ENCODE data around the gene ALDH1A2.
"Not testable (repeated sequence)": the region's sequence is repeated elsewhere in the genome, so short reads cannot be mapped to it uniquely, and the experiment has no call there.

The ALDH1A2 gene

DNA sequence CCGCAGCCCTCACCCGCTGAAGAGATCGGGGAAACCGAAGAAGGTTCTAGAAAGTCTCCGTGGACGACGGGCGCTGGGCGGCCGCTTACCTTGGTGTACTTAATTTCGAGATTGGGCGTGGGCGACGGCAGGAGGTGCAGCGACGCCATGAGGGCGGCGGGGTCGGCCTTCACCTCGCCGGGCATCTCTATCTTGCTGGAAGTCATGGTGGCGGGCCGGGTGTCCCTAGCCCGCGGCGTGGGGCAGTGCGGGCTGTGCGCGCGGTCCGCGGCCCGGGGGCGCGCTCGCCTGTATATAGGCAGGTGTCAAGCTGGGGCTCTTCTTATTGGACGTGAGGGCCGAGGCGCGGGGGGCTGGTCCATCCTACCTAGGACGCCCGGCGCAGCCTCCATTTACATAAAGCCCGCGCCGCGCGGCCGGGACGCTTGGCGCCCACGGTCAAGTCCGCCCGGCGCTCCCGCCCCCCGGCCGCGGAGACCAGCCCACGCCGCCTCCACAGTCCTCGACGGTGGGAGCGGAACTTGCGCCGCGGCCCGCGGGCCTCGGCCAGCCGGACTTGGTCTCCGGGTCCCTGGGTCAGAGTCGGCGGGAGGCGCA is at the start of gene ALDH1A2:
Gene ALDH1A2, minus strand, starts transcription at position 267 of the 597 bp plus-strand sequence. Its CDS starts 61 bp downstream, at position 206.
- DNase-seq: no peak

DNA sequence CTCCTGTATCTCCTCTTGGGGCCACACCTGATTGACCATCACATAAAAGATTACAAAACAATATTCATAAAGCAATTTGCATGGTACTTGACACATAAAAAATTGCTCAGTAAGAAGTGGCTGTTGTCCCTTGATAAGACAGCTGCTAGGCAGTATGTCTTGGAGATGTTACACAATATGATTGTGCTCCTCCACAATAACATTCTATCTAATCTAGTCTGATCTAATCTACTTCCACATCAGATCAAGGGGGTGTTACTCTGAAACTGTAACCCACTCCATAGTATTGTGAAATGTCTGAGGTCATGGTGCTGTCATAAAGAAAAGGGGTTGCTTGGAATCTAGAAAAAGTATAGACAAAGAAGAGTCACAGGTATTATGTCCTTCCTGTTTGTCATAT is 49.3 kb upstream of the ALDH1A2 start:
- DNase-seq: no peak

DNA sequence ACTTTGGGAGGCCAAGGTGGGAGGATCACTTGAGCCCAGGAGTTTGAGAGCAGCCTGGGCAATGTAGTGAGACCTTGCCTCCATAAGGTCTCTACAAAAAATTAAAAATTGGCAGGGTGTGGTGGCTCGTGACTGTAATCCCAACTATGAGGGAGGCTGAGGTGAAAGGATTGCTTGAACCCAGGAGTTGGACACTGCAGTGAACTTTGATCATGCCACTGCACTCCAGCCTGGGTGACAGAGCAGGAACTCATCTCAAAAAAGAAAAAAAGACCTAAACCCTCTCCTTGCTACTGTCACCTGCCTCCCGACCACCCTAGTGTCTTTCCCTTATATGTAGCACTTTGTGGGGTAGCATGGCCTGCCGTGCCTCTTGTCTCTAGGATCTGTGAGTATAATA is 48.9 kb upstream of the ALDH1A2 start:
- no peak for DNase-seq

DNA sequence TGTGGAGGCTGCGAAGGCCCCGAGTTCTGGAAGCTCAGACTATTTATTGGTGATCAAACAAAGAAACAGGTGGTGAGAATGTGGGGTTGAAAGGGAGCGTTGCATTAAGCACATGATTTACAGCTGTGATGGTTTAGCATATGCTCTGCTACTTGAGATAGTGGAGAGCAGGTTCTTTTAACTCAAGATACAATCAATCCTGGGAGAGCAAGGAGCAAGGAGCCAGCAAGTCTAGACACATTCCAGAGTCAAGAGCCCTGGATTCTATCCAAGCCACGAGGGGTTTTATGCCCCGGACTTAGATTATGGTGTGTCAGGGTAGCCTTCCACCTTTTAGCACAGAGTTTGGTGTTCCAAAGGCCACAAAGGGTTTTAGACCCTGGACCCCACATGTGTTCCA is 47.8 kb upstream of the ALDH1A2 start:
- not testable (repeated sequence) for DNase-seq

DNA sequence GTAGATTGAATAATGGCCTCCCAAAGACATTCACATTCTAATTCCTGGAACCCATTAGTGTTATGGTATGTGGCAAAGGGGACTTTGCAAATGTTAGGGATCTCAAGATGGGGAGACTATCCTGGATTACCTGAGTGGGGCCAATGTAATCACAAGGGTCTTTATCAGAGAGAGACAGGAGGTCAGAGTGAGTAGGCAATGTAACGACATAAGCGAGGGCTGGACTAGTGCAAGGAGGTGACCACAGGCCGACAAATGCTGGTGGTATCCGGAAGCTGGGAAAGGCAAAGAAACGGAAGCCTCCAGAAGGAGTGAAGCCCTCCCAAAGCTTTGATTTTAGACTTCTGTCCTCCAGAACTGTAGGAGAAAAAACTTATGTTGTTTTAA is 46.2 kb upstream of the ALDH1A2 start:
- DNase-seq: no peak

DNA sequence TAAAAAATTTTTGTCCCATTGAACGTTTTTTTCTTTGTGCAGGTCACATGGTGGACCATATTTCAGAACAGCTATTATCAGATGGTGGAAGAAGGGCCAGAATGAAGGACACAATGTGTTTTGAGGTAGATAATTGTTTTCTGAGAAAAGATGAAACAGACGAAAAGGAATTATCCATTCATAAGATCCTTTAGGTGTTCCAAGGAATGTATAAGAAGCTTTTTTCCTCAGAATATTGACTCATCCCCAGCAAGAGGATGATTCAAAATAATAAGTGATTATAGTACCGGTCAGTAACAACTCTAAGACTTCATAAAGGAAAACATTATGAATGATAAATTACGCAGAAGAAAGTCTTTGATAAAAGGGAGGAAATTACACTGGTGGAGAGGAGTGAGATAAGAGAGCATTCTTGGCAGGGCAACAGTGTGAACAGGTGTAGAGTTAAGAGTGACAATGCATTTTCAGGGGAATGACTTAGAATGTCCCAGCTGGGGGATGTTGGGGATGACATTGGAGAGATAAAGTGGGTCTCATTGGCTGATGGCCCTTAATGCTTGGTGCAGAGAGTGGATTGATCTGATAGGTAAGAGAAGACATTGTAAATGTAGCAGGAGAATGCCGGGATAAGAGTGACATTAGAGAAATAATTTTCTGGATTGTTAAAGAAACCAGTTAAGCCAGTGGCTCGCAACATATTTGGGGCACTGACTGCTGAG is 45.6 kb upstream of the ALDH1A2 start:
- no peak for DNase-seq

DNA sequence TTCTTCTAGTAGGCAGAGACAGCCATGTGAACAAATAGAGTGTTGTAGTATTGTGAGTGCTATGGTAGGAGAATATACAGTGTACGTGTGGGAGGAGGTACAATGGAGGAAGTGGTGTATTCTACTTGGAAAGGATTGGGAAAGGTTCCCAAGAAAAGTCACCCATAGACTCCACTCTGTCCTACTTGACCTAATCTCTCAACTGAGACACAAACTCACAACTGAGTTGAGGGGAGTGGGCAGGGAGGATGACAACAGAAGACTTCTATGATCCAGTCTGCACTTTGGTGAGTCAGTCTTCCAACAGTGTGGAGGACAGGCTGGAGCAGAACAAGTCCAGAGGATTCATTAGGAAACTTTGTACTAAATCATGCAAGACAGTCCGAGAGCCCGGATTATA is 43.9 kb upstream of the ALDH1A2 start:
- DNase-seq: no peak

DNA sequence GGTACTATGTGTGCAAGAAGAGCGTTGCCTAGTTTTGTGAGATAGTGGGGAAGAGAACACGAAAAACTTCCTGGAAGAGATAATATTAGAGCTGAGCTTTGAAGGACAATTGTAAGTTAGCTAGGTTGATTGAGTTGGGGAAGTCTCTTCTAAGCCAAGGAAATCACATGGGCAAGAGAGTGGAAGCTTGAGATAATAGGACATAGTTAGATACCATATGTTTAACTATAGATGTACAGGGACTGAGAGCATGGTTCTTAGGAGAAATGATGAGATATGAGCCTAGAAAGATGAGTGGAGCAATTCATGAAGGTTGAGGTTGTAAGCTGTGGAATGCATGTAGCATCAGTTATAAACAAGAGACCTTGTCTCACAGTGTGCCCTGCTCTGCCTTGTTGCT is 42.6 kb upstream of the ALDH1A2 start:
- no peak for DNase-seq

DNA sequence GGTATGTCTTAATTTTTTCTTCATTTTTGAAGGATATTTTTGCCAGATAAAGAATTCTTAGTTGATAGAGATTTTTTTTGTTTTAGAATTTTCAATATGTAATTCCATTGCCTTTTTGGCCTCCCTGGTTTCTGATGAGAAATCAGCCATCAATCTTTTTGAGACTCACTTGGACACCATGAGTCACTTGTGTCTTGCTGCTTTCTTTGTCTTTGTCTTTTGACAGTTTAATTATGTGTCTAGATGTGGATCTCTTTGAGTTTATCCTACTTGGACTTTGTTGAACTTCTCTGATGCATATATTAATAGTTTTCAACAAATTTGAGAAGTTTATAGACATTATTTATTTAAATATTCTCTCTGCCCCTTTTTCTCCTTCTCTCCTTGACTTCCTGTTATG is 38.0 kb upstream of the ALDH1A2 start:
- no peak for DNase-seq

DNA sequence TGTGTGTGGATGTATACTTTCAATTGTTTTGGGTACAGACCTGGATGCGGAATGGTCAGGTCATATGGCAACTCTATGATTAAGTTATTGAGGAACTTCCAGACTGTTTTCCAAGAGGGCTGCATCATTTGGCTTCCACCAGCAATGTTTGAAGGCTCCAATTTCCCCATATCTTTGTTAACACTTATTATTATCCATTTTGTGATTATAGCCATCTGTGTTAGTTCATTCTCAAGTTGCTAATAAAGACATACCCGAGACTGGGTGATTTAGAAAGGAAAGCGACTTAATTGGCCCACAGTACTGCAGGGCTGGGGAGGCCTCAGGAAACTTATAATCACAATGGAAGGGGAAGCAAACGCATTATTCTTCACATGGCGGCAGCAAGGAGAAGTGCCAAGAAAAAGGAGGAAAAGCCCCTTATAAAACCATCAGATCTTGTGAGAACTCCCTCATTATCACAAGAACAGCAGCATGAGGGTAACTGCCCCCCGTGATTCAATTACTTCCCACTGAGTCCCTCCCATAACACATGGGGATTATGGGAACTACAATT is 31.1 kb upstream of the ALDH1A2 start:
- no peak for DNase-seq

DNA sequence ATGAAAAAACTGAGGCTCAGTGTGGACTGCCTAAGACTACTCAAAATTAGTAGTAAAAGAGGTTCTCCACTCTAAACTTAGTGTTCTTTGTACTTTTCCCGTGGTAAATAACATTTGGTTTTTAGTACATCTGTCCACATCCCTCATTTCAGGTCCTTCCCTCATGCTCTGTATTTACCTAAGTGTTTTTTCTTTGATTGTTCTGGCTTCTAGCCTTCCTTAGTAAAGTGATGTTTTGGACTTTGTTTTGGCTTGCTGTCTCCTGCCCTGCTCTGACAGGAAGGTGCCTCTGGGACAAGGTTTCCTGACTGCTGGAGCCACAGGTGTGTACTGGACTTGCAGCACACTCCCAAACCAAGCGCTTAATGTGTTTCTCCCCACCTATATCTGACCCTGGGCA is 29.9 kb upstream of the ALDH1A2 start:
- no peak for DNase-seq

DNA sequence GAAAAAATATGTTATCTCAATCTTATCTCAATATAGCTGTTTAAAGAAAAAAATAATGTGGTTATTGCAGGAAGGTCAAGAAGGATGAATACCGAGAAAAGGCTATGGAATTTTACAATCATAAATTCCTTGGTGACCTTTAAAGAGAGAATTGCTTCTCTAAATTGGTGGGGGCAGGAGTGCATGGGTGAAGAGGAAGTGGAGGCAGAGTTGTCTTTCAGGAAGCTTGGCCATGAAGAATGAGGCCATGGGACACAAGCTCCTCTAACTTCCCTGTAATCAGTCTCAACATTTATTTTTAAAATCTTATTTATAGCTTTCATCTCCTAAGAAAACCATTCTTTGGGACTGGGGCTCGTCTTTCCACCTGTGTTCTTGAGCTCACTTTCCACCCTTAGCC is 22.4 kb upstream of the ALDH1A2 start:
- DNase-seq: no peak

DNA sequence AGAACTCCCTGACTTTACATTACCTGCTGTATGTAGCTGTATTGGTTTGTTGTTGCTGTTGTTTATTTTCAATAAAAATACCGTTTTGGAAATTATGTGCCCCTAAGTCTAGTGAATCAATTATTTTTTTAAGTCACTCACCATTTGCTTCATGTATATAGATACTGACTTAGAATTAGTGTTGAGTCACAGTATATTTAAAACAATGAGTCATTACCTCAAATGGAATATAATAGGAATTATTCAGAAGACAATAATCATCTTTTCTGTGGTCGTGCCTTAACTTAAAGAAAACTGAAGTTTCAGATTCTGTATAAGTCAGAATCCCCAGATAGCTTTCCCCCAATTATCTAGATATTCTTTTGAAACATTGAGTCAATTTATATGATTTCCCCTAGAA is 21.0 kb upstream of the ALDH1A2 start:
- no peak for DNase-seq

DNA sequence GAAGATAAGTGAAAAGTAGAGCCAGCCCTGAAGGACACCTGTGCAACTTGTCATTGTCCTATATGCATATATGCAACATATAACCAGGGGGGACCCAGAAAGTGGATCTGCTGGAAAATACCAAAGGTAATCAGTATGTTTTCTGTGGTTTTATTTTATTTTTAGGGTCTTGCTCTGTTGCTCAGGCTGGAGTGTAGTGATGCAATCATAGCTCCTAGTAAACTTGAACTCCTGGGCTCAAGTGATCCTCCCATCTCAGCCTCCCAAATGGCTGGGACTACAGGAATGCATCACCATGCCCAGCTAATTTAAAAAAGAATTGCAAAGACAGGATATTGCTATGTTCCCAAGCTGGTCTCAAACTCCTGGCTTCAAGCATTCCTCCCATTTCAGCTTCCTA is 18.0 kb upstream of the ALDH1A2 start:
- DNase-seq: no peak

DNA sequence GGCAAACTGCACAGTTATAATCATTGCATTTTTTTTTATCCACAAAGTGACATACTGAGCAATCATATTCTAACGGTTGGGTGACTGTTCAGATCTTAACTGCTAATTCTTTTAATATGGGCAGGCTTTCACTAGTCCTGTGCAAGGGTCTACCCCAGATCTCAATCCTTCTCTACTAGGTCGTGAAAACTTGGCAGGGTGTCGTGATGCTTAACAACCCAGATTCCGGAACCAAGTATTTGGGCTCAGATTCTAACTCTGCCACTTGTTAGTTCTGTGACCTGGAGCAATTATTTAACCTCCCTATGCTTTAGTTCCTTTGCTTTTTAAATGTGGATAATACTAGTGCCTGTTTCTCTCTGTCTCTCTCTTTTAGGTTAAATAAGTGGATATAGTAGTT is 16.4 kb upstream of the ALDH1A2 start:
- DNase-seq: no peak

DNA sequence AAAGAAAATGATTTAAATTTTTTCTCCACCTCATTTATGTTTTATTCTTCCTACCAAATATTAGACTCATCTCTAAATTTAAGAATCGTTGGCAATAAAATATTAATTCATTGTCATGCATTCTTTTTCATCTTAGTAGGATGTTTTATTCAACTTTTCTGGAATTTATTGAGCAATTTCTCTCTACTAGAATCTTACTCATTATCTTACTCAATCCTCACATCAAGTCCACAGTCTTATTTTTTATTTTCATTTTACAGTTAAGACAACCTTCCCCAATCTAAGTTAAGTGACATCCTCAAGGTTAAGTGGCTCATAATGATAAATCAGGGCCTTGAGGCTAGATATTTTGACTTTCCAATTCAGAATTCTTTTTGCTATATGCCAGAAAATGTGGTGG is 15.9 kb upstream of the ALDH1A2 start:
- no peak for DNase-seq

DNA sequence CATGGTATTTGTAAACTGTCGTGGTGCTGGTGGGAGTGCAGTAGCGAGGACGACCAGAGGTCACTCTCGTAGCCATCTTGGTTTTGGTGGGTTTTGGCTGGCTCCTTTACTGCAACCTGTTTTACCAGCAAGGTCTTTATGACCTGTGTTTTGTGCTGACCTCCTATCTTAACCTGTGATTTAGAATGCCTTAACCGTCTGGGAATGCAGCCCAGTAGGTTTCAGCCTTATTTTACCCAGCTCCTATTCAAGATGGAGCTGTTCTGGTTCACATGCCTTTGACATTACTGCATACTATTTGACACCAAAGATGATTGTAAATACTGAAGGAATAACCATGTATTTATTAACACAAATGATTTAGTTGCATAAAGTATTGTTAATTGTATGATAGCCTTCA is 15.4 kb upstream of the ALDH1A2 start:
- DNase-seq: not testable (repeated sequence)

DNA sequence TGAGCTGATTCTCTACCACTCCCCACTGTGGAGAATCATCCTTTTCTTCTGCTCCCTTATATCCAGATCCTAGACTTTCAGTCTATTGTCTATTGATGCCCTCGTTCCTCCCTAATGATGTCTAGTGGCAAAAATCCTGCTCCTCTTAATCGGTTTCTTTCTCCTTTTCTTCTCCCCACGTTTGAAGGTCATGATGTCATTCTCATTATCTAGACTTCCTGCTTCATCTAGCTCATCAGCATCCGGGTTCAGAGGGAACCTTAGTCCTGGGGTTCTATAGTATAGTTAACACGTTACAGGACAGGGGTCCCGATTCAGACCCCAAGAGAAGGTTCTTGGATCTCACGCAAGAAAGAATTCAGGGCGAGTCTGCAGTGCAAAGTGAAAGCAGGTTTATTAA is 14.9 kb upstream of the ALDH1A2 start:
- DNase-seq: no peak

DNA sequence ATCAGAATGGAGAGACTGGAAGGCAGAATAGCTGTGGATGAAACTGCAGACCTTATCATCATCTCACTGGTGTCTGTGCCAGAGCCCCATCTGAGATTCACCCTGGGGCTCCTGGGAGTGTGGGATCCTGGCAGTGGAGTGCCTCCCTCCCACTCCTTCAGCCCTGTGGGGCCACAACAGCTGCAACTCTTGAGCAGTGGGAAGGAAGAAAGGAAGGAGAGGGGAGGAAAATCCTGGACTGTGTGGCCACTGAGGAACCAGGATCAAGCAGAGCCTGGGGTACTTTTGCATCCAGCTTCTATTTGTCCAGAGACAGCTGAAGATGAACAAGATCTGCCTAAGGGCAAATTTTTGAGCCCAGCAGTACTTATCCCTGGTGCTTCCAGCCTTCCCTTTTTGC is 13.1 kb upstream of the ALDH1A2 start:
- no peak for DNase-seq

DNA sequence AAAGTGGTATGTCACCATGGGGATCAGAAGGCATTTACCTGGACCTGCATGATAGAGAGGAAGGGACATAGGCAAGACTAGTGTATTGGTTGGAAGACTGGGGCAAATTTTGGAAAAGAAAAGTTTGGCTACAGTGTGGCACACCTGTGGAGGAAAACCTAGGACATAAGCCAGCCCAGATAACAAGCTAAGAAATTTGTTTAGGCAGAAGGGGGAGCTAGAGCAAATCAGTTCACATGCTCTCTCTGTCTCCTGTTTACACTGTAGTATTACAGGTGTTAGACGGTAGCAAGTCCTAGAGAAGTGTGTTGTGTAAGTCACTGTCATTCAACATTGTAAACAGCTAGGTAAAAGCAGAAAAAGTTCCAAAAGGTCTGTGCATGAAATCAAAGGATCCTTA is 11.9 kb upstream of the ALDH1A2 start:
- no peak for DNase-seq

DNA sequence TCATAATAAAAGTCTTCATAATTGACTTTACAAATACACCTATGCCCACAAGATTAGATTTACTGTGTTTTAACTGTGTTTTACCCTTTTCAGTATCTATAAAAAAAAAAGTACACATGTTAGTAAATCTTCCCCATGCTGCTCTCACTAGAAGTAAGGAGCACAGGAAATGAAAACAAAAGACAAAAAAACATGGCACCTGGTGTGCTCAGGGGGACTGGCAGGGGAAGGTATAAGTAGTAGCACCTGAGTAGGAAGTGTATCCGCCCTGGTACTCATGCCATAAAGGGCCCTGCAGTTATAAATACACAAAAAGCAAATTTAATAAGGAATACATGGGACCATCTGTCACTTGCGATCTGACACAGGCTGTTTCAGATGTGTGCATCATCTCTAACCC is 8.9 kb upstream of the ALDH1A2 start:
- DNase-seq: no peak

DNA sequence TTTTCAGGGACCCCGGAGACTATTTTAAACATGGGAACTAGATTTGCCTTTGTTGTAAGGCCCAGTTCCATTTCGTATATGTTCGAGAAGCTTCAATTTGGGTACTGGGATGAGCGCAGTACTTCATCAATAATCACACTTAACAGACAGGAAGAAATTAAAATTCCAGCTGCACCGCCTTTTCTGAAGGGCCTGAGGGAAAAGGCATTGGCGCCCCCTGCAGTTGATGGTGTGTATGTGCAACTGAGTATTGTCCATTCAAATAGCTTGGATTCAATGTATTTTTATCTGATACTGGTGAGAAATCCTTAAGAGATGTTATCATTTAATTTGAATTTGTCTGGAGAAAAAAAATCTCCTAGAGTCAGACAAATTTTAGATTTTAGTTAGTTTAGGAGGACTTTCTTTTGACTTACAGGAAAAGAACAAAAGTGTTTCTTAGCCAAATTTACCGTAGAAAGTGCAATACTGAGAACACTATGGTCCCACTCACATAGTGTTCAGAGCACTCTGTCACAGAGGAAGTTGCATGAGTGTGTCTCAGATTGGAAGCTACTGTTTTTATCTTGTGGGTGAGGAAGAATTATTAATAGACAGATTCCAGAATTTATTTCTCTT is 5.4 kb upstream of the ALDH1A2 start:
- DNase-seq: peak; percentile 50

DNA sequence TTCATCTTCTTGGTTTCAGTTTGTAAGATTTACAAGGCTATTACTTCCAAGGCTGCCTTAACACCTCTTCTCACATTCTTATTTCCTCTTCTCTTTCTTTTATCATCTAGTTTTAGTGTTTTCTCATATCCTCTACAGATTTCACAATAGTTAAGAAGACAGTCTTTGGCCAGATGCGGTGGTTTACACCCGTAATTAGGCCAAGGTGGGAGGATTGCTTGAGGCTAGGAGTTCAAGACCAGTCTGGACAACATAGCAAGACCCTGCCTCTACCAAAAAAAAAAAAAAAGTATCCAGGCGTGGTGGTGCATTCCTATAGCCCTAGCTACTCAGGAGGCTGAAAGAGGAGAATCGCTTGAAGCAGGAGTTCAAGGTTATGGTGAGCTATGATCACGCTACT is 3.5 kb upstream of the ALDH1A2 start:
- no peak for DNase-seq
